DND-41 (cell line): ENCODE data around the gene TSPAN11.
"Not testable (repeated sequence)": the region's sequence is repeated elsewhere in the genome, so short reads cannot be mapped to it uniquely, and the experiment has no call there.

Experiments used
- ATAC-seq: fragments of 200-7000 bp; cut with Tn5 transposase; 3 replicates; pipeline ENCODE4 v1.9.1; 2021; ENCODE audit warnings: low read depth; ENCODE audit not compliant: insufficient read depth
- DNase-seq: peaks from one replicate; pipeline ENCODE4 v3.0.0-alpha.2; 2020
- H2AFZ ChIP-seq: 2 replicates; pipeline ENCODE4 v1.6.0; 2012; ENCODE audit warnings: low read depth, low read length
- H3K27ac ChIP-seq: 2 replicates; pipeline ENCODE4 v1.5.1; 2012; ENCODE audit warnings: low read length, inconsistent platforms
- H3K27me3 ChIP-seq: fragments of 200-600 bp; sonication (generic); 2 replicates; pipeline ENCODE4 v1.6.0; 2012; ENCODE audit warnings: low read length, mild to moderate bottlenecking, inconsistent platforms; ENCODE audit not compliant: insufficient read depth, poor library complexity
- H3K36me3 ChIP-seq: 2 replicates; pipeline ENCODE4 v1.5.1; 2012; ENCODE audit warnings: low read length, inconsistent platforms; ENCODE audit not compliant: insufficient read depth
- H3K4me1 ChIP-seq: 2 replicates; pipeline ENCODE4 v1.5.1; 2012; ENCODE audit warnings: mild to moderate bottlenecking, low read length; ENCODE audit not compliant: insufficient read depth
- H3K4me2 ChIP-seq: 2 replicates; pipeline ENCODE4 v1.6.0; 2012; ENCODE audit warnings: mild to moderate bottlenecking, moderate library complexity, low read length, inconsistent platforms; ENCODE audit not compliant: insufficient read depth
- H3K4me3 ChIP-seq, 2 experiments: fragments of 200-600 bp in 1 of 2; shearing (Covaris generic) in 1 of 2; 2 replicates each; pipeline ENCODE4 v1.5.1; 2012 to 2016; ENCODE audit warnings: inconsistent platforms in 2 of 2, low read length in 2 of 2, mild to moderate bottlenecking in 2 of 2, low read depth in 1 of 2, moderate library complexity in 1 of 2
- H3K79me2 ChIP-seq: 2 replicates; pipeline ENCODE4 v1.6.0; 2012; ENCODE audit warnings: low read length, inconsistent platforms; ENCODE audit not compliant: insufficient read depth
- H3K9ac ChIP-seq: 2 replicates; pipeline ENCODE4 v1.6.0; 2012; ENCODE audit warnings: low read depth, mild to moderate bottlenecking, inconsistent platforms, low read length, moderate library complexity
- H3K9me3 ChIP-seq: 2 replicates; pipeline ENCODE4 v1.5.1; 2012; ENCODE audit warnings: low read length, moderate library complexity, mild to moderate bottlenecking, inconsistent platforms; ENCODE audit not compliant: insufficient read depth, severe bottlenecking
- H4K20me1 ChIP-seq: 2 replicates; pipeline ENCODE4 v1.6.0; 2012; ENCODE audit warnings: low read length; ENCODE audit not compliant: insufficient read depth
- EZH2 ChIP-seq: IDR thresholded peaks from 3 replicates; pipeline ENCODE4 v1.6.1; 2012; ENCODE audit warnings: borderline replicate concordance, low read depth, mild to moderate bottlenecking, moderate library complexity, low read length, inconsistent platforms; ENCODE audit not compliant: severe bottlenecking
- TF ChIP-seq, protein P1 (sequence below): IDR thresholded peaks from 2 replicates; pipeline ENCODE4 v1.5.1; 2012; ENCODE audit warnings: borderline replicate concordance, low read length, moderate library complexity, mild to moderate bottlenecking; ENCODE audit not compliant: poor library complexity, severe bottlenecking; ENCODE audit errors: extremely low read depth

TSPAN11 gene

DNA sequence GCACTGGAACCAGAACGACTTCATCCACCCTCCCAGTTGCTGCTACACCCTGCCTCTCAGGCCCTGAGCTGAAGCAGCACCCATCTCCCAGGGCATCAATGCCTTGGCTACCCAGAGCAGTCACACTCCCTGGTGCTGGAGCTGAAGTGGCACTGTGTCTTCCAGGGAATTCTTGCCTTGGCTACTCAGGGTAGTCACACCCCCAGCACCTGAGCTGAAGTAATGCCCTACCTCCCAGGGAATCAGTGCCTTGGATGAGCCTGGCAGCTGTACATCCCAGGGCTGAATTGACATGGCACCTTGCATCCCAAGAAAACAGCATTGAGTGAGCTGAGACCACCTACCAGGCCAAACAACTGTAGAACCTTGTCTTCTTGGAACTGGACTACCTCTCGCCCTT, 41.2 kb upstream of the TSPAN11 start:
- Histone ChIP-seq H3K27me3 (no peaks in the 10 kb centered on the region), H2AFZ (no peak overlapping the region), H4K20me1 (no peaks in the 10 kb centered on the region), H3K4me2 (no peak overlapping the region), H3K9ac (no peak overlapping the region), H3K9me3 (peaks cover 4% of the 10 kb centered on the region), H3K4me3 (no peak overlapping the region), H3K79me2 (no peaks in the 10 kb centered on the region), H3K27ac (no peak overlapping the region), H3K36me3 (no peaks in the 10 kb centered on the region), H3K4me1 (no peaks in the 10 kb centered on the region)
- DNase-seq (no peak), ATAC-seq (no peak)
- no peak for TF ChIP-seq EZH2
- TF ChIP-seq, protein P1, sequence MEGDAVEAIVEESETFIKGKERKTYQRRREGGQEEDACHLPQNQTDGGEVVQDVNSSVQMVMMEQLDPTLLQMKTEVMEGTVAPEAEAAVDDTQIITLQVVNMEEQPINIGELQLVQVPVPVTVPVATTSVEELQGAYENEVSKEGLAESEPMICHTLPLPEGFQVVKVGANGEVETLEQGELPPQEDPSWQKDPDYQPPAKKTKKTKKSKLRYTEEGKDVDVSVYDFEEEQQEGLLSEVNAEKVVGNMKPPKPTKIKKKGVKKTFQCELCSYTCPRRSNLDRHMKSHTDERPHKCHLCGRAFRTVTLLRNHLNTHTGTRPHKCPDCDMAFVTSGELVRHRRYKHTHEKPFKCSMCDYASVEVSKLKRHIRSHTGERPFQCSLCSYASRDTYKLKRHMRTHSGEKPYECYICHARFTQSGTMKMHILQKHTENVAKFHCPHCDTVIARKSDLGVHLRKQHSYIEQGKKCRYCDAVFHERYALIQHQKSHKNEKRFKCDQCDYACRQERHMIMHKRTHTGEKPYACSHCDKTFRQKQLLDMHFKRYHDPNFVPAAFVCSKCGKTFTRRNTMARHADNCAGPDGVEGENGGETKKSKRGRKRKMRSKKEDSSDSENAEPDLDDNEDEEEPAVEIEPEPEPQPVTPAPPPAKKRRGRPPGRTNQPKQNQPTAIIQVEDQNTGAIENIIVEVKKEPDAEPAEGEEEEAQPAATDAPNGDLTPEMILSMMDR, result no peak

DNA sequence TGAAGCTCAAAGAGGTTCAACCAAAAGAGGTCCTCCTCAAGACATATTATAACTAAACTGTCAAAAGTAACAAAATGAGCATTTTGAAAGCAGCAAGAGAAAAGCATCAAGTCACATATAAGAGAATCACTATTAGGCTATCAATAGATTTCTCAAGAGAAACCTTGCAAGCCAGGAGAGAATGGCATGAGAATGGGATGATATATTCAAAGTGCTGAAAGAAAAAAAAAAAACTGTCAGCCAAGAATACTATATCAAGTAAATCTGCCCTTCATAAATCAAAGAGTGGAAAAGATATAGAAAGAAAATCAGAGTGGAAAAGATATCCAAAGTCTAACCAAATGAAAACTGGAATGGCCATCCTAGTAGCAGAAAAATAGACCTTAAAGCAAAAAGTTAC, 39.3 kb upstream of the TSPAN11 start:
- Histone ChIP-seq H3K27ac (no peak overlapping the region), H3K4me1 (no peaks in the 10 kb centered on the region), H3K9ac (no peak overlapping the region), H3K9me3 (peaks cover 4% of the 10 kb centered on the region), H3K4me3 (no peak overlapping the region), H3K4me2 (no peak overlapping the region), H3K36me3 (no peaks in the 10 kb centered on the region), H2AFZ (no peak overlapping the region), H4K20me1 (no peaks in the 10 kb centered on the region), H3K79me2 (no peaks in the 10 kb centered on the region), H3K27me3 (no peaks in the 10 kb centered on the region)
- TF ChIP-seq, protein P1, result no peak
- no peak for TF ChIP-seq EZH2
- no peak for ATAC-seq
- no peak for DNase-seq

DNA sequence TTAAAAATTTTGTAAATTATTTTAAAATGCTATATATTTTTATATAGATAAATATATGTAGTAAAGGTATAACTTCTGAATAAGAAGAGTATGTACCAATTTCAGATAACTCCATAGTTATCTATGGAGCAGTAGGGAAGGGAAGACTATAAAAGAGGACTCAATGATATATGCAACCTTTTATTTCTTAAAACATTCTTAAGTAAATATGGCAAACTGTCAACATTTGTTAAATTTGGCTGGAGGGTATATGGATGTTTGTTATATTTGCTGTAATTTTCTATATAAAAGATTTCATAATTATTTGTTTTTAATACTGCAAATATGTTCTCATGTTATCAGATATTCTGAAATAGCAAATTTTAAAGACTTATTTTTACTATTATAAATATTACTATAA, 38.3 kb upstream of the TSPAN11 start:
- Histone ChIP-seq H3K9ac (no peak overlapping the region), H2AFZ (no peak overlapping the region), H3K27me3 (no peaks in the 10 kb centered on the region), H3K4me1 (no peaks in the 10 kb centered on the region), H3K4me2 (no peak overlapping the region), H3K79me2 (no peaks in the 10 kb centered on the region), H3K9me3 (peaks cover 4% of the 10 kb centered on the region), H3K4me3 (no peak overlapping the region), H3K36me3 (no peaks in the 10 kb centered on the region), H3K27ac (no peak overlapping the region), H4K20me1 (no peaks in the 10 kb centered on the region)
- TF ChIP-seq EZH2, result no peak
- TF ChIP-seq, protein P1, result no peak
- no peak for ATAC-seq
- DNase-seq, result no peak

DNA sequence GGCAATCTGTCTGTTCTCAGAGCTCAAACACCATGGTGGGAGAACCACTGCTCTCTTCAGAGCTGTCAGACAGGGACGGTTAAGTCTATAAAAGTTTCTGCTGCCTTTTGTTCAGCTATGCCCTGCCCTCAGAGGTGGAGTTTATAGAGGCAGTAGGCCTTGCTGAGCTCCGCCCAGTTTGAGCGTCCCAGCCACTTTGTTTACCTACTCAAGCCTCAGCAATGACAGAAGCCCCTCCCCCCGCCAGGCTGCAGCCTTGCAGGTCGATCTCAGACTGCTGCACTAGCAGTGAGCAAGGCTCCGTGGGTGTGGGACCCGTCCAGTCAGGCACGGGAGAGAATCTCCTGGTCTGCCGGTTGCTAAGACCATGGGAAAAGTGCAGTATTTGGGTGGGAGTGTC, 32.0 kb upstream of the TSPAN11 start:
- not testable (repeated sequence) for H3K36me3 ChIP-seq, H3K79me2 ChIP-seq, H3K4me3 ChIP-seq, H3K4me1 ChIP-seq, H3K27ac ChIP-seq, H3K9ac ChIP-seq, ATAC-seq, H2AFZ ChIP-seq, H4K20me1 ChIP-seq, H3K9me3 ChIP-seq, H3K4me2 ChIP-seq, DNase-seq, H3K27me3 ChIP-seq
